Measurements from ENCODE around the gene ADCY2.

- TF ChIP-seq EZH2phosphoT487 (IDR thresholded peaks at IDR 0.05; ENCODE audit: unreplicated experiment) (no peak), CTCF (conservative IDR thresholded peaks at IDR 0.05; ENCODE audit: low read depth in 2 of 2) (peak; percentile 97), EZH2 (IDR thresholded peaks at IDR 0.05; ENCODE audit: low read depth, unreplicated experiment) (no peak), CREB1 (CRISPR knock-in tag; IDR thresholded peaks at IDR 0.05; ENCODE audit: low read depth) (no peak), STAT1 (IDR thresholded peaks at IDR 0.05; ENCODE audit: unreplicated experiment) (no peak), JUNB (IDR thresholded peaks at IDR 0.05; ENCODE audit: unreplicated experiment) (no peak), POLR2AphosphoS5 (IDR thresholded peaks at IDR 0.05; ENCODE audit: low read depth) (no peak; the same call in 1 of the 2 replicates)
- TF ChIP-seq, protein P1, sequence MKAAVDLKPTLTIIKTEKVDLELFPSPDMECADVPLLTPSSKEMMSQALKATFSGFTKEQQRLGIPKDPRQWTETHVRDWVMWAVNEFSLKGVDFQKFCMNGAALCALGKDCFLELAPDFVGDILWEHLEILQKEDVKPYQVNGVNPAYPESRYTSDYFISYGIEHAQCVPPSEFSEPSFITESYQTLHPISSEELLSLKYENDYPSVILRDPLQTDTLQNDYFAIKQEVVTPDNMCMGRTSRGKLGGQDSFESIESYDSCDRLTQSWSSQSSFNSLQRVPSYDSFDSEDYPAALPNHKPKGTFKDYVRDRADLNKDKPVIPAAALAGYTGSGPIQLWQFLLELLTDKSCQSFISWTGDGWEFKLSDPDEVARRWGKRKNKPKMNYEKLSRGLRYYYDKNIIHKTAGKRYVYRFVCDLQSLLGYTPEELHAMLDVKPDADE (IDR thresholded peaks at IDR 0.05) = no peak
- TF ChIP-seq, protein P2, sequence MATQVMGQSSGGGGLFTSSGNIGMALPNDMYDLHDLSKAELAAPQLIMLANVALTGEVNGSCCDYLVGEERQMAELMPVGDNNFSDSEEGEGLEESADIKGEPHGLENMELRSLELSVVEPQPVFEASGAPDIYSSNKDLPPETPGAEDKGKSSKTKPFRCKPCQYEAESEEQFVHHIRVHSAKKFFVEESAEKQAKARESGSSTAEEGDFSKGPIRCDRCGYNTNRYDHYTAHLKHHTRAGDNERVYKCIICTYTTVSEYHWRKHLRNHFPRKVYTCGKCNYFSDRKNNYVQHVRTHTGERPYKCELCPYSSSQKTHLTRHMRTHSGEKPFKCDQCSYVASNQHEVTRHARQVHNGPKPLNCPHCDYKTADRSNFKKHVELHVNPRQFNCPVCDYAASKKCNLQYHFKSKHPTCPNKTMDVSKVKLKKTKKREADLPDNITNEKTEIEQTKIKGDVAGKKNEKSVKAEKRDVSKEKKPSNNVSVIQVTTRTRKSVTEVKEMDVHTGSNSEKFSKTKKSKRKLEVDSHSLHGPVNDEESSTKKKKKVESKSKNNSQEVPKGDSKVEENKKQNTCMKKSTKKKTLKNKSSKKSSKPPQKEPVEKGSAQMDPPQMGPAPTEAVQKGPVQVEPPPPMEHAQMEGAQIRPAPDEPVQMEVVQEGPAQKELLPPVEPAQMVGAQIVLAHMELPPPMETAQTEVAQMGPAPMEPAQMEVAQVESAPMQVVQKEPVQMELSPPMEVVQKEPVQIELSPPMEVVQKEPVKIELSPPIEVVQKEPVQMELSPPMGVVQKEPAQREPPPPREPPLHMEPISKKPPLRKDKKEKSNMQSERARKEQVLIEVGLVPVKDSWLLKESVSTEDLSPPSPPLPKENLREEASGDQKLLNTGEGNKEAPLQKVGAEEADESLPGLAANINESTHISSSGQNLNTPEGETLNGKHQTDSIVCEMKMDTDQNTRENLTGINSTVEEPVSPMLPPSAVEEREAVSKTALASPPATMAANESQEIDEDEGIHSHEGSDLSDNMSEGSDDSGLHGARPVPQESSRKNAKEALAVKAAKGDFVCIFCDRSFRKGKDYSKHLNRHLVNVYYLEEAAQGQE (IDR thresholded peaks at IDR 0.05; ENCODE audit: unreplicated experiment) = no peak
These were observed 420.1 kb downstream of the ADCY2 start for GRCh38 chr5:7815892-7816534.

All from GM23338 (cell line).